GM18861 (cell line): ENCODE data around the gene POLD3.

Experiments used
- ATAC-seq: cut with Tn5 transposase; IDR thresholded peaks from one replicate; pipeline ENCODE4 v1.9.1; 2021; ENCODE audit not compliant: unreplicated experiment

POLD3 gene

DNA sequence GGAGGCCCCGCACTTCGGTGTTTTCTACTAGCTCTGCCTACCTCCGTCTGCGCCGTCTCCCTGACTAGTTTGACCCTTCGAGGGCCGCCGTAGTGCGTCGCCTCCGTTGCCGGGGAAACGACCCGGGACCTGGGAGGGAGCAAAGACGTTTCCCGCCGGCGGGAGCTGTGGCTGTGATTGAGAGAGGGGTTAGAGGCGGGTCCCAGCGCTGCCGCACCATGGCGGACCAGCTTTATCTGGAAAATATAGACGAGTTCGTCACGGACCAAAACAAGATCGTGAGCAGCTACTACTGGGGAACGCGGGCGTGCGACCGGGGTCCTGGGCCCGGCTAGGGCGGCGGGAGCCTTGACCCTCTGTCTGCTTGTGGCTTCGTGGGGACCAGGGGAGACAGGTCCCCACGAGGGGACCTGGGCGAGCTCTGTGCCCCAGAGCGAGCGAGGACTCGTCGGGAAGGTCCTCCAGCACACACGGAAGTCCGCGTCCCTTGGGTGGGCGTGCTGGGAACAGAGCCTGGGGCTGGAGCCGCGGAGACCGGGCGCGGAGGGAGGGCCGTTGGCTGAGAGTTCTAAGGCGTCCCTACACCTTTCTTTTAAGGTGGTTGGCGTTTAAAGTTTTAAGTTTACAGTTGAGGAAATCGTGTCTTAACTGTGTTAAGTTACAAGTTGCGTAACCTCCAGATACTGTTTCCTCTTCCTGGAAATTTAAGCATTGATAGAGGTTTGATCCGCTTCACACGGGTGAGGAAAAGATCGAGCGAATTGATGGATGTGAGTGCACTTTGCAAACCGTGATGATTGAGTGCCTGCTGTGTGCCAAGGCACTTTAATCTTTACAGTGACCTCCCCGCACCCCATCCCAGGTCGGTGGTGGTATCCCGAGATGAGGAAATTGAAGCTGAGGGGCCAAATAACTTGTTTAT lies at the start of gene POLD3:
TSS of gene POLD3 (plus strand) at position 142 of the 922 bp plus-strand sequence. CDS start at position 219, 77 bp downstream.
- peak; percentile 86 for ATAC-seq

GRCh38 chr11:74543991-74544390 lies 48.4 kb upstream of the POLD3 start:
- ATAC-seq, result no peak

DNA sequence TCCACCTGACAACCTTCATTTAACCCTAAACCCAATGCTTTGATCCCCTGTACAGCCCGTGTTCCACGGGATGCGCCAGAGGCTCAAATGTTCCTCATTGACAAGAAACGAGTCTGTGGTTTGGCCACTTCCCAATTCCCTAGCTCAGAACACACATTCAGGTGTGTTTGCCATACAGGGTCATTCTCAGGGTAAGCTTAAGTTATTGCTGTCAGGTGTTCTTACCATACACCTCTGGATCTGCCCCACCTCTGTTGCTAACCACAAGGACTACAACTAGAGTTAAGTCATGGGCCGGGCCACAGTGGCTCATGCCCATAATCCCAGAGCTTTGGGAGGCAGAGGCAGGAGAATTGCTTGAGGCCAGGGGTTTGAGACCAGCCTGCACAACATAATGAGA lies 45.6 kb upstream of the POLD3 start:
- ATAC-seq, result no peak

- no peak for ATAC-seq
Measured at GRCh38 chr11:74550991-74551753, 41.2 kb upstream of the POLD3 start.

DNA sequence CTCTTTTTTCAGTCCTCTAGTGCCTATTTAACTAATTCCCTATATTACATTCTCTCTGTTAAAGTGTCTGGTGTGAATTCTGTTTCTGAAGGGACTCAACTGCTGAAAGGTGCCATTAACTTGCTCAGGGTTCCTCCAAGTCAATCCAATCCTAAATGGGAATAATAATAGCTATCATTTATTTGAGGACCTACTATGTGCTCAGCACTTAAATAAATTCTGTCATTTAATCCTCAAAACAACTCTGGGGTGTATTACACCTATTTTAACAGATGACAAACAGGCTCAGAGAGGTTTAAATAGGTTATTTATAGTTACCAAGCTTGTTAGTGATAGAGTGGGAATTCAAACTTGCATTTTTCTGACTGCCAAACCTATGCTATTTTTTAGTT lies 40.6 kb upstream of the POLD3 start:
- ATAC-seq, result no peak

GRCh38 chr11:74557526-74557925 lies 34.9 kb upstream of the POLD3 start:
- no peak for ATAC-seq

- no peak for ATAC-seq
Measured at GRCh38 chr11:74559110-74559933, 33.1 kb upstream of the POLD3 start.

- ATAC-seq, result no peak
Measured at GRCh38 chr11:74559934-74560309, 32.5 kb upstream of the POLD3 start.

GRCh38 chr11:74566146-74566960 lies 26.0 kb upstream of the POLD3 start:
- ATAC-seq, result no peak

- no peak for ATAC-seq
Measured at GRCh38 chr11:74568028-74568427, 24.4 kb upstream of the POLD3 start.

DNA sequence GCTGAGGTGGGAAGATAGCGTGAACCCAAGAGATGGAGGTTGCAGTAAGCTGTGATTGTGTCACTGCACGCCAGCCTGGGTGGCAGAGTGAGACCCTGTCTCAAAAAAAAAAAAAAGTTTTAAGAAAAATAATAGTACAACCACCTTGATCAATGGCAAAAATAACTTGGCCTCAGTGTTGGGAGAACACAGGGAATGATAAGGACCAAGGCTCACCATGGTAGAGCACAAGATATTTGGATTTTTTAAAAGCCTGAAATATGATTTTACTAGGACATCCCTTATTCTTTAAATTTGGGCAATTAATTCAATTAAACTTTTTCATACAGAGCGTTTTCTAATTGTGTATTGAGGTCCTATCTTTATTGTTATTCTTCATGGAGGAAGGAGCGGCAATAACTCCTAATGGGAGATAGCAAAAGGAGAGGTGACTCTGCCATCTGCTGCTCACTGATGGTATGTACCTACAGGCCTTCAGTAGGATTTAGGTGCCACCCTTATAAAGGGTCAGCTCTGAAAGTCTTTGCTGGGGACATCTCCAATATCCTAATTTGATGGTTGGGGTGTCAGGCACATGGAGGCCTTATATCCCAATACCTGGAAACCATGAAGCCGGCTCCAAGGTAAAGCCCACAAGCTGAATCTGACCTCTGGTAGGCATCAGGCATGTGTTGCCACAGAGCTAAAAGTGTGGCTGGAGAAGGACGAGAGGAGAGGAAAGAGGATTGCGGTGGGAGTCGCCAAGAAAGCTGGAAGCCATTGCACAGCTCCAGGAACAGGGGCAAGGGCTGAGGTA lies 21.9 kb upstream of the POLD3 start:
- ATAC-seq, result no peak

GRCh38 chr11:74571062-74571399 lies 21.4 kb upstream of the POLD3 start:
- ATAC-seq, result no peak

DNA sequence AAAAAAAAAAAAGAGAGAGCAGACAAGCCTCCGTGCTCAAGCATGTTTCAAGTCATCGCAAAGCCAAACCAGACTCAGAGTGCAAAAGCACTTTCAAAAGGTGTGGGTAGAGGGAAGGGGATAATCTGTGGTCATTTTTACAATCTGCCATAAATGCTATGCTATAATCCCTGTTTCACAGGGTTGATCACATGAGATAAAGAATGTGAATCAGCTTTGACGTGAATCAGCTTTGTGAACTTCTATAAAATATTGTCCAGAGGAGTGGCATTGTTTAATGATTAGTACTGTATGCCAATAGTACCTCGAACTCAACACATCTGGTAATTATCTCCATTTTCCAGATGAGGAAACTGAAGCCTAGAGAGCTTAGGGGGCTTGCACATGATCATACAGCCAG lies 20.0 kb upstream of the POLD3 start:
- ATAC-seq, result no peak

DNA sequence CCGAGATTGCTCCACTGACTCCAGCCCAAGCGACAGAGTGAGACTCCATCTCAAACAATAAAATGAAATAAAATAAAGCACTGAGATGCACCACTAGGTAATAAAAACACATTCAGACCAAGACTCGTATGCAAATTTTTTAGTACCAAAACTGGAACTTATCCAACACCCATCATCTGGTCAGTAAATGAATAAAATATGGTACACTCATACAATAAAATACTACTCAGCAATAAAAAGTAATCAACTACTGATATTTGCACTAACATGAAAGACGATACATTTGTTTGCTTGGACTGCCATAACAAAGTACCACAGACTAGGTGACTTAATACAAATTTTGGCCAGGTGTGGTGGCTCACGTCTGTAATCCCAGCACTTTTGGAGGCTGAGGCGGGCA lies 17.8 kb upstream of the POLD3 start:
- ATAC-seq, result no peak

- ATAC-seq, result no peak
Measured at GRCh38 chr11:74575999-74576398, 16.4 kb upstream of the POLD3 start.

DNA sequence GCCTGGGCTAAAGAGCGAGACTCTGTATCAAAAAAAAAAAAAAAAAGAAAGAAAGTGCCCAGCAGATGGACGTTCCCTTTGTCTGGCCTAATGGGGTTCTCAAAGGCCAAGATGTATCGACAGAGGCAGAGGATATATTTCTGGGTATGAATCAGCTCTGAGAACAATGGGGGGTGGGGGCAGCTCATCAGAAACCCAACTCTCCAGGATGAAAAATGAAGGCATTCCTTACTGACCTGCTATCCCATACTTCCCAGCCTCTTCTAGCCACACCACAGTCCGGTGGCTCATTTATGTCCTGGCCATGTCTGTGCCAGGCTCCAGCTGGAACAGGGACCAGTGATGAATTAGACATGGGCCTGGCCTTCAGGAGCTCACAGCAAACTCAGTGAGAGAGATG lies 15.2 kb upstream of the POLD3 start:
- ATAC-seq, result no peak

DNA sequence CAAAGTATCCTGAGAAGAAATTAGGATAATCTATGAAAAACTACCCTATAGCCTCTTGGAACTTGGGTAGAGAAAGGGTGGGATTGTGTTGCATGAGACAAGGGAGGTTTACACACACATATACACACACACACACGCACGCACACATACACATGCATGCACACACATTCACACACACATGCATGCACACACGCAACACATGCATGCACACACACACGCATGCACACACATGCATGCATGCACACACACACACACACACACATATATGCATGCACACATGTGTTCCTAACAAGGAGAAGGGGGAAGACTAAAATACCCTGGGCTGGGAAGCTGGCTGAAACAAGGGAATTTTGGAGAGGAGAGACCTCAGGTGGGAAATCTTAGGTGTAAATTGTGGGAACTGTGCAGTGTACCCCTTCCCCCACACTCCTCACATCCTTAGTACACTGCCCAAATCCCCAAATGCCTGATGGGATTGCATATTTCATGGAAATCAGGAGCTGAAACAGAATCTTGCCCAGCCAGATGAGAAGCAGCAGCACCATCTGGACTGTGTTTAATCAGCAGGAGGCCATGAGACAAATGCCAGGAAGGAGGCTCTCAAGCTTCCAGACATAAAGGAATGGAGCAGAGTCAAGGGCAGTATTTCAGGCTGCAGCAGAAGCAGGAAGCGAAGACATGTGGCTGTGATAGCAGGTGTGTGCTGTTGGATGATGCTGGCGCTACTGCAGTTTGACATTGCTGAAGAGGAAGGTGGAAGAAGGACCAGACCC lies 14.6 kb upstream of the POLD3 start:
- no peak for ATAC-seq

DNA sequence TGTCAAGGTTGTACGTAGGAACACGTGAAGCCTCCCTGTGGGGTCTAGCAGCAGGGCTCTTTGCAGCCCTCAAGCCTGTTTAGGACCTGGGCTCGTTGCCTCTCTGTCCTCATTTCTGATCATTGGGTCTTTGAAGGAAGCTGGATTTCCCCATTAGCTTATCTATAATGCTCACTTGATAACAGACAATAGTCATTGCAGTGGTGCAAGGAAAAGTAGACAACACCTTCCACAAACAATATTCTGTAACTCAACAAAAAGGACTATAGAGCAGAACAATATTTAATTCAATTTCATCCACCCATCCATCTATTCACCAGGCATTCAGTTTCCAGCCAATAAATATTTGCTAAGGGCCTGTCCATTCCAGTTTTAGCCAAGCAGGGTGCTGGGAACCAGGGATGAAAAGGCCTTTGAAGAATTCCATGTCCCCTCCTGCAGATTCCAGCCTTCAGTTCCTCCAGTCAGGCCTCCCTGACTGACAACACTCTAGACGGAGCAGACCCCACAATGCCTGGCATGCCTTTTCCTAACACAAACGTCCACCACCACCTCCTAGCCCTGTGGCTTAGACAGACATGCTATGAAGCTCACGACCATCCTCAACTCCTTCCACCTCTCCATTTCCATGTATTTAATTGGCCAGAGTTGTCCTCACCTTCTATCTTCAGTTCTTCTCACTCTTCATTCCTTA lies 12.7 kb upstream of the POLD3 start:
- ATAC-seq, result no peak
